ENCODE data around the gene IQGAP3. TPM values are rescaled to one million over a fixed set of nuclear protein-coding genes. Genes with fewer than 3 reads are reported as not detected.

IQGAP3 gene
- polyA plus RNA-seq, 1 of the 3 experiments (the other 2 are of a cell fraction): 15.6 TPM

- no peak for TF ChIP-seq PBX3 (IDR thresholded peaks at IDR 0.05)
- TF ChIP-seq RCOR1 (IDR thresholded peaks at IDR 0.05; ENCODE audit: low read length): no peak
- TF ChIP-seq CTCF (IDR thresholded peaks at IDR 0.05): no peak
- TF ChIP-seq FOXJ3 (CRISPR knock-in tag; IDR thresholded peaks at IDR 0.05): no peak
- no peak for TF ChIP-seq USF2 (IDR thresholded peaks at IDR 0.05; ENCODE audit: borderline replicate concordance, low read depth, low read length)
Measured at GRCh38 chr1:156525071-156525501, 47.3 kb downstream of the IQGAP3 start (continued).

- ChIA-PET CTCF (interaction anchor here (0.9 to 2.9 kb wide), 5 partner anchors 11 to 165 kb away, joined by 3 to 15 read pairs (median 9); no protein-coding TSS in a partner anchor), POLR2A (no interaction called here)
- no peaks in the 10 kb centered on the region for H3K27me3 ChIP-seq (ENCODE audit: insufficient read depth)
- peaks cover 0 to 12% of the 10 kb centered on the region in 2 experiments; a peak in 1 of 4 replicates for H3K4me1 ChIP-seq (ENCODE audit: control insufficient read depth in 1 of 2, insufficient read depth in 2 of 2, low read depth in 1 of 2, low read length in 1 of 2)
- no peak overlapping the region for H3K9ac ChIP-seq
- H3K27ac ChIP-seq (ENCODE audit: low read depth in 2 of 2, low read length in 1 of 2): no peak overlapping the region
- H3K4me3 ChIP-seq (ENCODE audit: low read depth in 2 of 2, low read length in 1 of 2): no peak overlapping the region
- H3K4me2 ChIP-seq: no peak overlapping the region
- no peaks in the 10 kb centered on the region for H3K9me3 ChIP-seq
- H3K9me2 ChIP-seq: no peaks in the 10 kb centered on the region
- no peak for DNase-seq
- TF ChIP-seq SMC3 (IDR thresholded peaks at IDR 0.05; ENCODE audit: low read depth, low read length) (no peak), USF1 (IDR thresholded peaks at IDR 0.05; ENCODE audit: borderline replicate concordance, low read depth) (no peak), FOSL2 (IDR thresholded peaks at IDR 0.05; ENCODE audit: borderline replicate concordance, low read depth) (no peak), POLR2AphosphoS5 (IDR thresholded peaks at IDR 0.05; ENCODE audit: low read depth, low read length) (no peak), TEAD4 (IDR thresholded peaks at IDR 0.05; ENCODE audit: borderline replicate concordance, insufficient read depth) (no peak), TCF12 (IDR thresholded peaks at IDR 0.05) (no peak), USF2 (IDR thresholded peaks at IDR 0.05; ENCODE audit: borderline replicate concordance, low read depth, low read length) (no peak), ZBTB33 (IDR thresholded peaks at IDR 0.05; ENCODE audit: borderline replicate concordance, low read depth) (no peak), EZH2phosphoT487 (IDR thresholded peaks at IDR 0.05; ENCODE audit: borderline replicate concordance, low read depth) (no peak), FOXJ3 (CRISPR knock-in tag; IDR thresholded peaks at IDR 0.05) (no peak), JUND (IDR thresholded peaks at IDR 0.05) (no peak)
- H4K20me1 ChIP-seq (ENCODE audit: insufficient read depth): no peaks in the 10 kb centered on the region
- WGBS (ENCODE audit: low lambda C conversion rate): 88% methylated on average over 3 of the region's 3 CpGs
- peaks cover 11 to 13% of the 10 kb centered on the region in 2 experiments for H3K36me3 ChIP-seq (replicated peaks in 1 of 2; ENCODE audit: control insufficient read depth in 1 of 2, insufficient read depth in 2 of 2, low read length in 1 of 2)
- H3F3A ChIP-seq (replicated peaks; ENCODE audit: insufficient read depth): peaks cover 20% of the 10 kb centered on the region
- H3K79me2 ChIP-seq (ENCODE audit: insufficient read depth): no peaks in the 10 kb centered on the region
- no peak overlapping the region for H2AFZ ChIP-seq (ENCODE audit: low read depth)
Measured at GRCh38 chr1:156524481-156524869, 47.9 kb downstream of the IQGAP3 start.
